ENCODE data around the gene ADCK1.

Gene ADCK1

GRCh38 chr14:77936138-77936639, 136.3 kb downstream of the ADCK1 start:
- Histone ChIP-seq H3K36me3 (ENCODE audit: insufficient read depth, low read length) (no peaks in the 10 kb centered on the region), H3K4me2 (ENCODE audit: low read depth, low read length, poor library complexity, severe bottlenecking) (no peak overlapping the region), H3K9me2 (replicated peaks; ENCODE audit: low read depth, low read length) (no peaks in the 10 kb centered on the region), H4K20me1 (ENCODE audit: insufficient read depth, low read length, poor library complexity, severe bottlenecking) (no peaks in the 10 kb centered on the region), H3K4me1 (ENCODE audit: insufficient read depth, low read length, poor library complexity, severe bottlenecking) (no peaks in the 10 kb centered on the region), H3K9ac (ENCODE audit: low read depth, low read length, poor library complexity, severe bottlenecking) (no peak overlapping the region), H3K9me3 (ENCODE audit: insufficient read depth, low read depth, low read length) (peaks cover 12% of the 10 kb centered on the region; the same call in 1 of the 2 replicates), H2AFZ (ENCODE audit: low read length) (no peak overlapping the region), H3F3A (ENCODE audit: low read depth) (no peaks in the 10 kb centered on the region), H3K79me2 (ENCODE audit: insufficient read depth, low read length) (no peaks in the 10 kb centered on the region), H3K27me3 (ENCODE audit: insufficient read depth, low read length, poor library complexity, severe bottlenecking) (no peaks in the 10 kb centered on the region), H3K4me3 (ENCODE audit: low read length, poor library complexity, severe bottlenecking) (no peak overlapping the region)
- no peak for TF ChIP-seq CTCF (conservative IDR thresholded peaks at IDR 0.05; ENCODE audit: low read length)
- no peak for TF ChIP-seq EZH2phosphoT487 (IDR thresholded peaks at IDR 0.05; ENCODE audit: borderline replicate concordance)

- Histone ChIP-seq H3K4me2 (ENCODE audit: low read depth, low read length, poor library complexity, severe bottlenecking) (no peak overlapping the region), H2AFZ (ENCODE audit: low read length) (no peak overlapping the region), H3K9ac (ENCODE audit: low read depth, low read length, poor library complexity, severe bottlenecking) (no peak overlapping the region), H3K36me3 (ENCODE audit: insufficient read depth, low read length) (no peaks in the 10 kb centered on the region), H3K27me3 (ENCODE audit: insufficient read depth, low read length, poor library complexity, severe bottlenecking) (no peaks in the 10 kb centered on the region), H3K4me1 (ENCODE audit: insufficient read depth, low read length, poor library complexity, severe bottlenecking) (no peaks in the 10 kb centered on the region), H4K20me1 (ENCODE audit: insufficient read depth, low read length, poor library complexity, severe bottlenecking) (no peaks in the 10 kb centered on the region), H3K79me2 (ENCODE audit: insufficient read depth, low read length) (no peaks in the 10 kb centered on the region), H3K9me2 (replicated peaks; ENCODE audit: low read depth, low read length) (no peaks in the 10 kb centered on the region), H3F3A (ENCODE audit: low read depth) (no peaks in the 10 kb centered on the region), H3K9me3 (ENCODE audit: insufficient read depth, low read depth, low read length) (no peaks in the 10 kb centered on the region; the same call in 1 of the 2 replicates), H3K4me3 (ENCODE audit: low read length, poor library complexity, severe bottlenecking) (no peak overlapping the region)
- TF ChIP-seq EZH2phosphoT487 (IDR thresholded peaks at IDR 0.05; ENCODE audit: borderline replicate concordance), result no peak
- TF ChIP-seq CTCF (conservative IDR thresholded peaks at IDR 0.05; ENCODE audit: low read length), result no peak
Observed at GRCh38 chr14:77947372-77947771, 147.5 kb downstream of the ADCK1 start.

- no peaks in the 10 kb centered on the region for H3K4me1 ChIP-seq (ENCODE audit: insufficient read depth, low read length, poor library complexity, severe bottlenecking)
- H3K9me2 ChIP-seq (replicated peaks; ENCODE audit: low read depth, low read length), result no peaks in the 10 kb centered on the region
- H3K9me3 ChIP-seq (ENCODE audit: insufficient read depth, low read depth, low read length), result no peaks in the 10 kb centered on the region; the same call in 1 of the 2 replicates
- no peaks in the 10 kb centered on the region for H3K79me2 ChIP-seq (ENCODE audit: insufficient read depth, low read length)
- no peak overlapping the region for H3K9ac ChIP-seq (ENCODE audit: low read depth, low read length, poor library complexity, severe bottlenecking)
- no peak overlapping the region for H3K4me3 ChIP-seq (ENCODE audit: low read length, poor library complexity, severe bottlenecking)
- TF ChIP-seq CTCF (conservative IDR thresholded peaks at IDR 0.05; ENCODE audit: low read length), result no peak
- no peak for TF ChIP-seq EZH2phosphoT487 (IDR thresholded peaks at IDR 0.05; ENCODE audit: borderline replicate concordance)
- H3K27me3 ChIP-seq (ENCODE audit: insufficient read depth, low read length, poor library complexity, severe bottlenecking), result no peaks in the 10 kb centered on the region
- H2AFZ ChIP-seq (ENCODE audit: low read length), result no peak overlapping the region
- H3K36me3 ChIP-seq (ENCODE audit: insufficient read depth, low read length), result no peaks in the 10 kb centered on the region
- H3F3A ChIP-seq (ENCODE audit: low read depth), result no peaks in the 10 kb centered on the region
- no peak overlapping the region for H3K4me2 ChIP-seq (ENCODE audit: low read depth, low read length, poor library complexity, severe bottlenecking)
- no peaks in the 10 kb centered on the region for H4K20me1 ChIP-seq (ENCODE audit: insufficient read depth, low read length, poor library complexity, severe bottlenecking)
Observed at GRCh38 chr14:77950371-77951063, 150.6 kb downstream of the ADCK1 start.
